H7 (cell line): ENCODE data around the gene CLIP1. TPM values are rescaled to one million over a fixed set of nuclear protein-coding genes. Genes with fewer than 3 reads are reported as not detected.

ENCODE experiments used
- DNase-seq: peaks from one replicate; pipeline ENCODE4 v3.0.0; 2012
- H3K27me3 ChIP-seq: 2 replicates; pipeline ENCODE4 v1.6.0; 2011; ENCODE audit warnings: mild to moderate bottlenecking, low read length; ENCODE audit not compliant: control insufficient read depth, insufficient read depth
- H3K36me3 ChIP-seq: replicated peaks from 2 replicates; pipeline ENCODE4 v1.5.1; 2011; ENCODE audit warnings: low read length; ENCODE audit not compliant: control insufficient read depth, insufficient read depth
- H3K4me3 ChIP-seq: 2 replicates; pipeline ENCODE4 v1.5.1; 2011; ENCODE audit warnings: low read depth, mild to moderate bottlenecking, control low read depth, low read length, moderate library complexity; ENCODE audit not compliant: insufficient read depth
- total RNA-seq: library from RNA; depleted of rRNA; stranded (reverse); fragments of >200 nt; shearing (Covaris generic); gene quantifications from 2 replicates; pipeline ENCODE4 v1.2.3, GENCODE V29; 2014

Gene CLIP1
- total RNA-seq, 1 experiment from 2014 or later, result 21.7 TPM

GRCh38 chr12:122308811-122309210 is 113.7 kb downstream of the CLIP1 start:
- no peaks in the 10 kb centered on the region for H3K36me3 ChIP-seq
- no peak for DNase-seq
- H3K4me3 ChIP-seq, result no peak overlapping the region
- no peaks in the 10 kb centered on the region for H3K27me3 ChIP-seq

GRCh38 chr12:122306407-122306806 is 116.1 kb downstream of the CLIP1 start:
- peak; percentile 67 for DNase-seq
- Histone ChIP-seq H3K36me3 (no peaks in the 10 kb centered on the region), H3K4me3 (no peak overlapping the region), H3K27me3 (no peaks in the 10 kb centered on the region)

- H3K4me3 ChIP-seq, result no peak overlapping the region
- DNase-seq, result no peak
- no peaks in the 10 kb centered on the region for H3K27me3 ChIP-seq
- H3K36me3 ChIP-seq, result no peaks in the 10 kb centered on the region
Measured at GRCh38 chr12:122304924-122305323, 117.5 kb downstream of the CLIP1 start.

- Histone ChIP-seq H3K4me3 (no peak overlapping the region), H3K36me3 (no peaks in the 10 kb centered on the region), H3K27me3 (no peaks in the 10 kb centered on the region)
- DNase-seq, result no peak
Measured at GRCh38 chr12:122303068-122303467, 119.4 kb downstream of the CLIP1 start.

- H3K4me3 ChIP-seq, result no peak overlapping the region
- no peaks in the 10 kb centered on the region for H3K27me3 ChIP-seq
- DNase-seq, result no peak
- no peaks in the 10 kb centered on the region; the same call in 1 of the 2 replicates for H3K36me3 ChIP-seq
Measured at GRCh38 chr12:122298071-122298748, 124.3 kb downstream of the CLIP1 start.

GRCh38 chr12:122297494-122297893 is 125.0 kb downstream of the CLIP1 start:
- Histone ChIP-seq H3K4me3 (no peak overlapping the region), H3K27me3 (no peaks in the 10 kb centered on the region), H3K36me3 (no peaks in the 10 kb centered on the region; the same call in 1 of the 2 replicates)
- DNase-seq, result no peak

GRCh38 chr12:122295877-122296276 is 126.6 kb downstream of the CLIP1 start:
- Histone ChIP-seq H3K27me3 (no peaks in the 10 kb centered on the region), H3K36me3 (no peaks in the 10 kb centered on the region; the same call in 1 of the 2 replicates), H3K4me3 (no peak overlapping the region)
- DNase-seq, result no peak

- no peak for DNase-seq
- Histone ChIP-seq H3K36me3 (no peaks in the 10 kb centered on the region; the same call in 1 of the 2 replicates), H3K27me3 (no peaks in the 10 kb centered on the region), H3K4me3 (no peak overlapping the region)
Measured at GRCh38 chr12:122293081-122293480, 129.4 kb downstream of the CLIP1 start.

GRCh38 chr12:122291431-122291830 is 131.0 kb downstream of the CLIP1 start:
- no peak for DNase-seq
- no peaks in the 10 kb centered on the region for H3K27me3 ChIP-seq
- no peaks in the 10 kb centered on the region; the same call in 1 of the 2 replicates for H3K36me3 ChIP-seq
- no peak overlapping the region for H3K4me3 ChIP-seq

- H3K27me3 ChIP-seq, result no peaks in the 10 kb centered on the region
- H3K4me3 ChIP-seq, result no peak overlapping the region
Measured at GRCh38 chr12:122283680-122284079, 138.8 kb downstream of the CLIP1 start.

GRCh38 chr12:122282061-122282460 is 140.4 kb downstream of the CLIP1 start:
- no peak for DNase-seq
- Histone ChIP-seq H3K4me3 (no peak overlapping the region), H3K27me3 (no peaks in the 10 kb centered on the region), H3K36me3 (no peaks in the 10 kb centered on the region)

More at GRCh38 chr12:122283680-122284079, 138.8 kb downstream of the CLIP1 start:
- H3K36me3 ChIP-seq, result no peaks in the 10 kb centered on the region
- DNase-seq, result no peak

GRCh38 chr12:122276242-122276641 is 146.2 kb downstream of the CLIP1 start:
- no peak for DNase-seq
- Histone ChIP-seq H3K4me3 (no peak overlapping the region), H3K36me3 (no peaks in the 10 kb centered on the region), H3K27me3 (no peaks in the 10 kb centered on the region)

GRCh38 chr12:122275459-122275858 is 147.0 kb downstream of the CLIP1 start:
- DNase-seq, result no peak
- Histone ChIP-seq H3K27me3 (no peaks in the 10 kb centered on the region), H3K4me3 (no peak overlapping the region), H3K36me3 (no peaks in the 10 kb centered on the region)

GRCh38 chr12:122266230-122266901 is 156.1 kb downstream of the CLIP1 start, which contains the start of gene VPS33A:
VPS33A (minus strand) TSS chr12:122266494; CDS start chr12:122266408, 86 bp downstream.
- peak within 1 kb of the TSS; percentile 89 for H3K4me3 ChIP-seq

GRCh38 chr12:122265886-122266229 is 156.6 kb downstream of the CLIP1 start:
- no peaks in the 10 kb centered on the region for H3K27me3 ChIP-seq
- H3K36me3 ChIP-seq, result no peaks in the 10 kb centered on the region; the same call in 1 of the 2 replicates
- DNase-seq, result no peak
- H3K4me3 ChIP-seq, result peak overlapping the region; percentile 89

More at GRCh38 chr12:122266230-122266901, 156.1 kb downstream of the CLIP1 start, which contains the start of gene VPS33A:
- DNase-seq, result peak; percentile 97
- Histone ChIP-seq H3K27me3 (no peaks in the 10 kb centered on the region), H3K36me3 (no peaks in the 10 kb centered on the region; the same call in 1 of the 2 replicates)
